Measurements from ENCODE around the gene RNF157.

- TF ChIP-seq POLR2AphosphoS5 (IDR thresholded peaks at IDR 0.05) (no peak), CTCF (IDR thresholded peaks at IDR 0.05) (no peak), POLR2A (IDR thresholded peaks at IDR 0.05) (no peak)
Measured at GRCh38 chr17:76204277-76204676, 36.0 kb downstream of the RNF157 start.
